NCI-H2081 treated with DMSO at 0.1 percent for 48 hours (cell line): Measurements from ENCODE around the gene LYPD5.

Source experiments
- DNase-seq: peaks from one replicate; lab custom pipeline; 2025; lab: John Stamatoyannopoulos, UW

The LYPD5 gene

DNA sequence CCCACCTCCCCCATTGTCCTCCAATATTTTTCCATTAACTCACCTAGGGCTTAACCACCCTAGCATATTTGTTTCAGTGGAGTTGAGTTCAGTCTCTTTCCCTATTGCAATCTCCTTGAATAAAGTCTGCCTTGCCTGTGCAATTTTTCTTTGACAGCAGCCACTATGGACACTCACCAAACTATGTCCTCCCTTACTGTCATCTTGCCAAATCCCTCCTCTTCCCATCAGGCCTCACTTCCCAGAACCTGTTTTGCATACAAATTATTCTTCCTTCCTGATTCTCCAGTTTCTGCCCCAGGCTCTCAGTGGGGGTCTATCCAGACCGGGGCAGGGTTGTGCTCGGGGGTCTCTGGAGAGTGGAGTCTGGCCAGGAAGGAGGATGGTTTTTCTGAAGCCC, 2.2 kb upstream of the LYPD5 start:
- no peak for DNase-seq

DNA sequence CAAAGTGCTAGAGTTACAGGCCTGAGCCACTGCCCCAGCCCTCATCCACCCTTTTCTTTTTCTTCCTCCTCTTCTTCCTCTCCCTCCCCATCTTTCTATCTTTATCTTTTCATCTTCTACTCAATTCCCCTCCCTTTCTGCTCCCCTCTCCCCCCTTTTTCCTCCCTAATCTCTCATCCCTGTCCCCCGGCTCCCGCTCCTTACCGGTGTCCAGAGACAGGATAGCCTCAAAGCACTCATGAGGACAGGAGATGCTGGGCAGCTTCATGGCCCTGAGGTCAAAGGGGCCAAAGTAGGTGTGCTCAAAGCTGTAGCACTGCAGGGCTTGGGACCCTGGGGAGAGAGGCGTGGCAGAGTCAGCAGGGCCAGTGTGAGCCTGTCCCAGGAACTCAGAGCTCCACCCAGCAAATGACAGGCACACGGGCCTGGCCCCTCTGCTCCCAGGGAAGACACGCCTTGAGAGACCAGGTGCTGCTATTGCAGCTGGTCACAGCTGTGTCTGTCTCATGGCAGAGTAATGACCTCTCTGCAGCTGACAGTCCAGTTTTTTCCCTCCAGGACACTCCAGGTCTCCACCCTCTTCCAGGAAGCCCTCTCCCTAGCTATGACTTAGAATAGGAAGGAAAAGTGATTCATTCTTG, 2.6 kb downstream of the LYPD5 start:
- no peak for DNase-seq

DNA sequence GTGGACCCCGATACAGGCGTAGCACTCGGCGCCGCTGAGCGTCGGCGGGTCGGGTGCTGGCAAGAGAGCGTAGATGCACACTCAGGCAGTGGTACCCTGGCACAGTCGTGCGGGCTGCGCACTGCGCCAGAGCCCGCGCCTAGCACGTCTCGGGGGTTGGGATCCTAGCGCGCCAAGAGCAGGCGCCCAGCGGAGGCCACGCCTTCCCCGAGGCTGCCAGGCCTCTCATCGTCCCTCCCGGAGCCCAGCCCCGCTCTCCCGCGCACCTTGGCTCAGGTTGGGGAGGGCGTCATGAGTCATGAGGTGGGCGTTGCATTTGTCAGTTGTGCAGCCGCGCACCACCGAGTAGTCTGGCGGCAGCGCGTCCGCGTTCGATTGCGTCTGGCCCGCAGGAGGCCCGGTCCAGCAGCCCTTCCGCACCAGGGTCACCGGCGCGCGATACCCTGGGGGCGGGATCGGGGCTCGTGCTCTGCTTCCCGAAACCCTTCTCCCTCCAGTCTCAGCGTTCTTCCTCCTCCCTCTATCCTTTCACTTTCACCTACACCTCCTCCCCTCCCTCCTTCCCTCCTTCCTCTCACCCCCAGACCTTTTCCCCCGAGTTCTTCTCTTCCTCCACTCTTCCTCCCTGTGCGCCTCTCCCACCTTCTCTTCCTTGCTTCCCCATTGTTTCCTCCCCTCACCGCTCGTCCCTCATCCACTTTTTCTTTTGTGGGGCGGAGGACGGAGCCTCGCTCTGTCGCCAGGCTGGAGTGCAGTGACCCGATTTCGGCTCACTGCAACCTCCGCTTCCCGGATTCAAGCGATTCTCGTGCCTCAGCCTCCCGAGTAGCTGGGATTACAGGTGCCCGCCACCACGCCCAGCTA, 3.5 kb downstream of the LYPD5 start:
- peak; percentile 19 for DNase-seq

DNA sequence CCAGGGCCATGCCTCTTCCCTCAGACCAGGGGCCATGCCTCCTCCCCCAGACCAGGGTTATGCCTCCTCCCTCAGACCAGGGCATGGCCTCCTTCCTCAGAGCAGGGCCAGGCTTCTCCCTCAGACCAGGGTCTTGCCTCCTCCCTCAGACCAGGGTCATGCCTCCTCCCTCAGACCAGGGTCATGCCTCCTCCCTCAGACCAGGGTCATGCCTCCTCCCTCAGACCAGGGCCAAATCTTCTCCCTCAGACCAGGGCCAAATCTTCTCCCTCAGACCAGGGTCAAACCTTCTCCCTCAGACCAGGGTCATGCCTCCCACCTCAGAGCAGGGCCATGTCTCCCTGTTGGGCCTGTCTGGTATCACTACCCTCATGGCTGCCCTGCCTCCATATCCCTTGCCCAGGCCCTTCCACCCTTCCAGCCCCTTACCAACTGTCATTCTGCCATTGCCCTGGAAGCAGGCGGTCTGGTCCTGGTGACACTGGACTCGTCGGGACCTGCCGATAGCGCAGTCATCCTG, 4.2 kb downstream of the LYPD5 start:
- no peak for DNase-seq

DNA sequence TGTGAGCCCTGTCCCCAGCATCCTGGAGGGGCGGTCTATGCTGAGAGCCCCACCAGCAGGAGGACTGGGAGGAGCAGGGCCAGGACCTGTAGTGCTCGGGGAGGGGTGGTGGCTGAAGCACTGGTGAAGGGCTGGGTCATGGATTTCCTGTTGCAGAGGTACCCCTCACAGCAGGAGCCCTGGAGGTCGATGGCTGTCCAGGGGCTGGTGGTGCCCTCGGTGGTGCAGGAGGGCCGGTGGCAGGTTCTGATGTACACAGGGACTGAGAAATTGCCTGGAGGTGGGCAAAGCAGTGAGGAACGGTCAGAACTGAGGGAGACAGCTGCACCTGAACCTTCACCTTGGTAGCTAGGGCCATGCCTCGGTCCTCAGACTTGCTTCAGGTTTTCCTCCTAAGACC, 4.7 kb downstream of the LYPD5 start:
- no peak for DNase-seq

DNA sequence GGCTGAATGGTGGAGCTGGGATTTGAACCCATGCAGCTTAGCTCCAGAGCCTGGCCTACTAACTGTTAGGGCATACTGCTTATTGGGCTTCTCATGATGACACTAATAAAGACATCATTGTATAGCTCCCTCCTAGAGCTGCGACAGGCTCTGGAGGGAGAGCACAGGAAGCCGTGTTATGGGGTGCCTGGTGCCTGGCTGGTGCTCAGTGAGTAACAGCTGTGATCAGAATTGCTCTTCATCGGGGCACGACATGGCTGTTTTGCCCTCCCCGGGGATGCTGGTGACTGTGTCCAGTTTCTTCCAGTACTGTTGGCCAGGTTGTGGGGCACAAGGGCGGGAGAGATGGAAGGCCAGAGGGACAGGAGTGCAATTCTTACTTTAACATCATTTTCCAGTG, 5.1 kb downstream of the LYPD5 start:
- DNase-seq, result no peak

DNA sequence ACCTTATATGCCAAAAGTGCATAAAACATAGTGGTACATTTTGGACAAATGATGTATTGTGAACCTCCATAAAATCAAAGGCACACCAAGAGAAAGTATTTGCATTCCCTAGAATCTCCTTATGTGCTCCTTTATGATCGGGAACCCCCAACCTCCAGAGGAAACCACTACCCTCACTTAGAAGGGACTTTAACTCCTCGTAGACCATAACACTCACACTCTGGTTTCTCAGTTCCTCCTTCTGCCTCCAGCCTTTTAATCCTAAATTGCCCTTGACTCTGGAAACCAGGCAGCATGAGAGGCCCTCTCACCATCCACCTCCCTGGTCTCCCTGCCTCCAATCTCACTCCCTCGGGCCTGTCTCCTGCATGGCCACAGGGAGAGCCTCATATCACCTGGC, 11.7 kb downstream of the LYPD5 start:
- DNase-seq, result no peak

DNA sequence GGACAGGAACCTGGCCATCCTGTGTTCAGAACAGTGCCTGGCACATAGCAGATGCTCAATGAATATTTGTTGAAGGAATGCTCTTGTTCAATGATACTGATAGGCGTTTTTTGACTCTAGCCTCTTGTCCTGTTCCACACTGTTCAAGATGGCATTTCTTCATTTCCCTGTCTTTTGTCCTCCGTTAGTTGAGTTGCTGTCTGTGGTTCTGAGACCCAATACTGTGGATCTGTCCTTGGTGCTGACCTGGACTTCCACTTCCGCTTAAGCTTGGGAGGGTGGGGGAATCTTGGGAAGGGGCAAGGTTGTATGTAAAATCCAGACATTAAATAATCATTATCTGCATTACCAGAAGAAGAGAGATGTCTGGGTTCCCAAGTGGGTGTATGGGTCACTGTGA, 13.2 kb downstream of the LYPD5 start:
- DNase-seq, result no peak

DNA sequence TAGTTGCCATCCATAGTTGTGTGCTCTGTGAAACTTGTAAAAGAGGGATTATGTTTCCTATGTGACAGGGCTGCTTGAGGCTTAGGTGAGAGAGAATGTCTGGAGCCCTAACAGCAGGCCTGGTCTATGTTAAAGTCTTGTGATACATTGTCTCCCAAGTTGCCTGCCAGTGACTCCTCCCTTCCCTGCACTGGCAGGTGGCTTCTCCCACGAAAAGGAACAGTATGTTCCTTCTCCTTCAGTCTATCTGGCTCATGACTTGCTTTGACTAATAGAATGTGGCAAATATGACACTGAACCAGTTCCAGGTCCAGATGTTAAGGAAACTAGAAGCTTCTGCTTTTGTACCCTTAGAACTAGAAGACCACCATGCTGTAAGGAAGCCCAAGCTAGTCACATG, 15.6 kb downstream of the LYPD5 start:
- DNase-seq, result no peak

DNA sequence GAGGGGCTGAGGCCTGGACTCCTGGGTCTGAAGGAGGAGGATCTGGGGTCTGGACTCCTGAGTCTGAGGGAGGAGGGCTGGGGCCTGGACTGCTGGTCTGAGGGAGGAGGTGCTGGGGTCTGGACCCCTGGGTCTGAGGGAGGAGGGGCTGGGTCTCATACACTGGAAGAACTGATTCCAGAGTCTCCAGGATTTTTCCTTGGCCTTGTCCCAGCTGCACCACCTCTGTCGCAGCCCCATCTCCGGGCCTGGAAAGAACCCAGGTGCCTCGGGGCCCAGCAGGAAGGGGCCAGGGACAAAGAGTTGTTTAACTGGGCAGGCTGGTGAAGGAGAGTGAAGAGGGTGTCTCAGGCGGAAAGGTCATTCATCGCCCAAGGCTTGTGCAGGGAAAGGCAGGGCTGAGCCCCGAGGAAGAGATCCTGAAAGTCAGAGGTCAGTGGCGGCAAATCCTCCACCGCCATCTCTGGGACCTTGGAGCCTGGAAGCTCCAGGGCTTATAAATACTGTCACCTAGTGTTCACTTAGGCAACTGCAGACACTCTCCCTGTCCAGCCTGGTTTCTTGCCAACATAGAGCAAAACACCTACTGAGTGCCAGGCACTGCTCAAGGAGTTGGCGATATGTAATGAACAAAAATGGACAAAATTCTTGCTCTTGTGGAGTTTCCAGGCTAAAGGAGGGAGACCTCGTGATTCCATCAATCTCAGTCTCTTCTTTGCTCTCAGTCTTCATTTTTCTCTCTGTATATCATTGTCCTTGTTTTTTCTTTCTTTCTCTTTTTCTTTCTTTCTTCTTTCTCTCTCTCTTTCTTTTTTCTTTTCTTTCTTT, 17.1 kb downstream of the LYPD5 start:
- no peak for DNase-seq

DNA sequence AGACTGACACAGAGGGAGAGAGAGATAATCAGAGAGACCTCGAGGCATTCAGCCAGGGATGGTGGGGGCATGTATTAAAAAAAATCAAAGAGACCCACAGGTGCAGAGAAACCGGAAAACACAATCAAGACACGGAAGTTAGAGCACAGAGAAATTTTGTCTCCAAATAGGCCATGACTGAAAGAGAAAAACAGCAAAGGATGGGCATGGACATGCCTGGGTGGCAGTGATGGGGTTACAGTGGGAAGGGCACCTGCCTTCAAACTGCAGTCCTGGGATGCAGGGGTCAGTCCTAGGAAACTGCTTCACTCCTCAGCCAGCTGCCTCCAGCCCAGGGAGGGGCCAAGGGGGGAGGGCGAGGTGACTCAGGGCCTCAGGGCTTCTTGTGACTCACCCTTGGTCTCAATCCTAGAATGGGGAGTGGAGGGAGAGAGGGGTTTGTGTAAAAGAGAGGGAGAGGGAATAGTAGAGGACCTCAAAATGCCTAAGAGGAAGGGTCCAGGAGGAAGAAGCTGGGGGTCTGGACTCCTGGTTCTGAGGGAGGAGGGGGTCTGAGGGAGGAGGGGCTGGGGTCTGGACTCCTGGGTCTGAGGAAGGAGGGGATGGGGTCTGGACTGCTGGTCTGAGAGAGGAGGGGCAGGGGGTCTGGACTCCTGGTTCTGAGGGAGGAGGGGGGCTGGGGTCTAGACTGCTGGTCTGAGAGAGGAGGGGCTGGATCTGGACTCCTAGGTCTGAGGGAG, 17.8 kb downstream of the LYPD5 start:
- no peak for DNase-seq

DNA sequence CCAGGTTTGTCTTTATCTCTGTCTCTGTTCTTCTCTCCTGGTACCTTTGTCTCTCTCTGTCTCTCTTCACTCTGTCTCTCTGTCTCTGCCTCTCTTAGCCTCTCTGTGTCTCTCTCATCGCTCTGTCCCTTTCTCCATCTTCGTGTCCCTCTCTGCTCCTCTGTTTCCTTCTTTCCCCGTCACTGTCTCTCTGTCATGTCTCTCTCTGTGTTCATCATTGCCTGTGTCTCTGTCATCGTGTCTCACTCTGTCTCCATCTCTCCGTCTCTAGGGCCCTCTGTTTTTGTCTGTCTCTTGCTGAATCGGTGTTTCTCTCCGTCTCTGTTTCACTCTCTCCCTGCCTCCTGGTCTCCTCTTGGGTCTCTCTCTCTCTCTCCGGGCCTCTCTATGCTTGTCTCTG, 18.6 kb downstream of the LYPD5 start:
- DNase-seq, result no peak

DNA sequence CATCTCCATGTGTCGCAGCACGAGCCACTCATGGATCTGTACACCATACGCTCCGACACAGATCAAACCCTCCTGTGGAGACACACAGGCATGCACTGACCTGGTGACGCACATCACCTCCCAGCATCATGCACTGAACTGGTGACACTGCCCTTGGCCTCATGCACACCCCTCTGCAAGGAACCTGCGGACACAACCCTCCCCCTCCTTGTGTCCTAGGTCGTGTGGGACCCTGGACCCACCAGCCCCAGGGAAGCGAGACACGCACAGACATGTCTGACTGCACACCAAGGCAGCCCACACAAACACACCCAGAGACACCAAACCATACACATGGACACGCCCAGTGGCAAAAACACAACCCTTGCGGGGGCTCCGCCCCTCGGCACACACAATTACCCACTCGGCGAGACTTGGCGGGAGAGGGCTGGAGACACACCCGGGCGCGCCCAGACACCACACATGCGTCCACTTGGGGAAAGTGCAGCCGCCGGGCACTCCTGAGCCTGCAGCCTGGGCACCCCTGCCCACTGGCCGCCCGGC, 19.5 kb downstream of the LYPD5 start:
- DNase-seq, result no peak

DNA sequence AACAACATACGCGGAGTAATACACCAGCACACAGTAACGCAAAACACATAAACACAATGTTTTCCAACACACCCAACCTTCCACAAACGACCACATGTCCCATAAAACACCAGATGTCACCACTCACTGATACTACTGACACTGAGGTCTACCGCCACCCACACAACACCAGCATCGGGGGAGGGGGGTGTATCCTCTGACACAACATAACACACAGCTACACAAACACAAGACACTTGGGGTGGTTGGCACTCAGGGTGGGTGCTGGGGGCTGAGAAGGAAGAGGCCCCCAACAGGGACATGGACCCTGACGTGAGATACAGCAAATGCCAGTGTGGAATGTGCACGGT, 20.0 kb downstream of the LYPD5 start:
- DNase-seq, result no peak

DNA sequence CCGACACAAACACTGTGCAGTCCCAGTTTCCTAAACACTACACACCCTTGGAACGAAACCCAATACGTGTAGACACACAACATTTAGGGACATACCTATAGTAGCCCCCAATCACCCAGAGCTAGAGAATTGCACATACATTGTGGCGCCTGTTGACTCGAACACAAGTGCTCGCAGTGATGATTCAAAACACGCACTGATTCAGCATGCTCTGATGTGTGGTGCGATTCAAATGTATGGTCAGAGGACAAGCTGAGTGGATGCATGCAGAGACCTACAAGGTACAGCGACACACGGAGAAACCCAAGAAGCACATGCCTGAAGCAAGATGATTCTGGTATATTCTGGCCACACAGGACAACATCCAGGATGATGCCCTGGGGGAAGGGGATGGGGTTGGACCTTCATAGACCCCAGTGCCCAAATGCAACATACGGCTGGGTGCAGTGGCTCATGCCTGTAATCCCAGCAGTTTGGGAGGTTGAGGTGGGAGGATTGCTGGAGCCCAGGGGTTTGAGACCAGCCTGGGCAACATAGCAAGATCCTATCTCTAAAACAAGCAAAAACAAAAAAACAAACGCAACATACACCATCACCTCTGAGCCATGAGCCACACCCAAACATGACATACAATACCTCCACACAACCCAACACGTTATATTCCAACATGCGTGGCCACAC, 20.5 kb downstream of the LYPD5 start:
- DNase-seq, result no peak

DNA sequence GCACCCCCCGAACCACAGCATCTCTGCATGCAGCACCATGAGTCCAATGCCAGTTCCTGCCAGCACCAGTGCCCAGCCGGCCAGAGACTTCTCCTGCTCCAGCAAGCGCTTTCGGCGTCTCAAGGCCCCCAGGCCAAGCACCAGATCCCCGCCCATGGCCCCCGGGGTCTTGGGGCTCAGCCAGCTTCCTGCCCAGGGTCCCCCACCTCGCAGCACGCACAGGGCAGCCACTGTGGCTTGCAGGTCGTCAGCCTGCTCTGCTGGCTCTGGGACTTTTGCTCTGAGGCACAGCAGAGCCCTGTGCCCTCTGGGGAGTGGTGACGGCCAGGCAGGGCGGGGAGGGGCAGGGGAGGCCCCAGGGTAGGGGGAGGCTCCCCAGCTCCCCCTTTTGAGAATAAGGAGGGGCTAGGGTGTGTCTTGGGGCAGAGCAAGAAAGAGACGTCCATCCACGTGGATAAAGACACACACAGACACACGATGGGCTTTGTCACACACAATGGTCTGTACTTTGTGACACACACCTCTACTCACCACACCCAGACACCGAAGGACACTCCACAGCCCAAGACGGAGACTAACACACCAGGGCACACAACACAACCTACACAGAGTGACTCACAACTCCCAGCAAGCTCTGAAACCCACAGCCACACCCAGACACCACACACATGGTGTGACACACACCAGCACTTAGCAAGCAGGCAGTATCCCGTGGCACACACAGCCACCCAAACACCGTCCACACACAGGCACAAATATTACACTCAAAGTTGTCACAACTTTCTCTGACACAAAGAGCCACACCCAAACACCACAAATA, 21.3 kb downstream of the LYPD5 start, which contains the start of gene KCNN4:
KCNN4 (minus strand) TSS at position 268 of the 820 bp plus-strand sequence; CDS start at position 156, 112 bp downstream.
- no peak for DNase-seq

DNA sequence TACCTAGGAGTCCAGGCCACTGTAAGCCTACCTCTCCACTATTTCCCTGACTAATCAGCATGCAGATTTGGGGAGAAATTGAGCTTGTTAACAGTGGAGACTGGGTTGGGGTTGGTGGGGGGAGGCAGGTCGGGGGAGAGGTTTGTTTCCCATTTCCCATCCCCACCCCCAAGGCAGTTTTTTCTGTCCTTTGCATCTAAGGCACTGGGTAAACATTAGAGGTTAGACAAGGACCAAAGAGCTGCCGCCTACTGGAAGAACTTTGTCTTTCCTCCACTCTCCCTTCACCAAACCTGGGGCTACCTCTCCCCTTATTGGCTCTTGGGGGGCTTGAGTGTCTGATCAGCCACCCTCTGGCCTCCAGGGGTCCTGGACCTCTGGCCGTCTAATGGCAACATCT, 22.4 kb downstream of the LYPD5 start:
- DNase-seq, result no peak

DNA sequence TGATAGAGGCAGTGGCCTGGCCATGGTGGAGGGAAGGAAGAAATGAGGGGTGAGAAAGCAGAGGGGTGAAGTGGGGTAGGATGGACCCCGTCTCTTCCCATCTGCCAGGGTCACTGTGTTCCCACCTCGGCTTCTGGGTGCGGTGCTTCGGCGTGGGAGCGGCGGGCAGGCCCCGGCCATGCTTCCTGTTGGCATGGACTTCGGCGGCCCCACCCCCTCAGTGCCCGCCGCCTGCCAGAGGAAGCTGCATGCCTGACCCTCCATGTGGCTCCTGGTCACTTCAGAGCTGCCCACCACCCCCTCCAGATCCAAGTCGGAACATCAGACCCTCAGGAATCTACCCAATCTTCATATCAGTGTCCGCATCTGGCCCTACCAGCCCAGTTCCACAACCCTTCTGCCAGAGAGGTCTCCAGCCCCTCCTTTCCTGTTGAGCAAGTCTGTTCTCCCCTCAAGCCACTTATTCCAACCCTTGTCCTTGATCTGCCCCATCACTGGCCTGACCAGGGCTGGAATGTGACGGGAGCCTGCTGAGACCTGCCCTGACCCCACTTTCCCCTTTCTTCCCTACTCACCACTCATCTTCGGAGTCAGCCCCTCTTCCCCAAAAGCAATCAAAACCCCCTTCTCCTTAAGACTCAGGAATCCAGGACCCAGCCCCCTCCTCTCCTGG, 23.0 kb downstream of the LYPD5 start:
- DNase-seq, result no peak

DNA sequence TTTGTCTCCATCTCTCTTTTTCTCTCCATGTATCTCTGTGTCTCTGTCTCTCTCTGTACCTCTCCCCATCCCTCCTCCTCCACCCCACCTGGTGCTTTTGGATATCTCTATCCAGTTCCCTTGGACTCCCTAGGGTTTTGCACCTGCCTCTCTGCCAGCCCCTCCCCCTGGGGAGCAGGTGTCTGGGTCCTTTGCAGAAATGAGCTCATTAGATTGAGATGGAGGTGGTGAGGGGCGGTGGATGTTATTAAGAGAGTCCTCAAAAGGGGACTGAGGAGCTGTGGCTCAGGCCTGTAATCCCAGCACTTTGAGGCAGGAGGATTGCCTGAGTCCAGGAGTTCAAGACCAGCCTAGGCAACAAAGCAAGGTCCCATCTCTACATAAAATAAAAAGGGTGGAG, 23.6 kb downstream of the LYPD5 start:
- peak; percentile 54 for DNase-seq
